Measurements from ENCODE around the gene SETD7. TPM values are rescaled to one million over a fixed set of nuclear protein-coding genes. Genes with fewer than 3 reads are reported as not detected.

SETD7 gene
- total RNA-seq, 1 experiment from 2014 or later: 41.6 TPM

DNA sequence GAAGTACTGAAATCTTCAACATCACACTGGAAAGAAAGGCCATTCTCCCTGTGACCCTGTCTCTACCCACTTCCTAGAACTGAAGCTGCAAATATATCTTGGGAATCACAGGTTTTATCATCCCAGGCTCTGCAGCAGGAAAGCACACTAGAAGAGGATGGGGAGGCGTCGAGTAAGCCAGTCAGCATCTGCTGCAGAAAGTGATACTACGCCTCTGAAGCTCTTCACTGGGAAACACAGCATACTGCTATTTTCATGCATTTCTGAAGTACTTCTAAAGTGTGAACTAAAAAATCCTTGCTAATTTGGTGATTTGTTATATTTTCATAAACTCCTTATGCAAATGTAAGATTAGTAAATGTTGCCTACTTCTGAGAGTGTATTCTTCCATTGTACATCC lies 73.0 kb downstream of the SETD7 start (continued):
- TF ChIP-seq, protein P1, sequence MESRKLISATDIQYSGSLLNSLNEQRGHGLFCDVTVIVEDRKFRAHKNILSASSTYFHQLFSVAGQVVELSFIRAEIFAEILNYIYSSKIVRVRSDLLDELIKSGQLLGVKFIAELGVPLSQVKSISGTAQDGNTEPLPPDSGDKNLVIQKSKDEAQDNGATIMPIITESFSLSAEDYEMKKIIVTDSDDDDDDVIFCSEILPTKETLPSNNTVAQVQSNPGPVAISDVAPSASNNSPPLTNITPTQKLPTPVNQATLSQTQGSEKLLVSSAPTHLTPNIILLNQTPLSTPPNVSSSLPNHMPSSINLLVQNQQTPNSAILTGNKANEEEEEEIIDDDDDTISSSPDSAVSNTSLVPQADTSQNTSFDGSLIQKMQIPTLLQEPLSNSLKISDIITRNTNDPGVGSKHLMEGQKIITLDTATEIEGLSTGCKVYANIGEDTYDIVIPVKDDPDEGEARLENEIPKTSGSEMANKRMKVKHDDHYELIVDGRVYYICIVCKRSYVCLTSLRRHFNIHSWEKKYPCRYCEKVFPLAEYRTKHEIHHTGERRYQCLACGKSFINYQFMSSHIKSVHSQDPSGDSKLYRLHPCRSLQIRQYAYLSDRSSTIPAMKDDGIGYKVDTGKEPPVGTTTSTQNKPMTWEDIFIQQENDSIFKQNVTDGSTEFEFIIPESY (IDR thresholded peaks at IDR 0.05; ENCODE audit: extremely low read depth, insufficient replicate concordance, low read length): no peak
- TF ChIP-seq FOSL1 (IDR thresholded peaks at IDR 0.05; ENCODE audit: low read depth) (no peak), SRF (IDR thresholded peaks at IDR 0.05; ENCODE audit: low read depth) (no peak)

- DNase-seq (ENCODE audit: low read depth, low spot score) (no peak), ATAC-seq (no peak)
- H3K9ac ChIP-seq (ENCODE audit: low read length): no peak overlapping the region
- no peak overlapping the region for H3K4me2 ChIP-seq (ENCODE audit: low read length)
- H3K9me2 ChIP-seq (ENCODE audit: insufficient read depth): no peaks in the 10 kb centered on the region
- no peaks in the 10 kb centered on the region for H3K9me3 ChIP-seq (ENCODE audit: control insufficient read depth in 1 of 2, insufficient read depth in 1 of 2, low read depth in 1 of 2, low read length in 2 of 2)
- H3K27ac ChIP-seq (ENCODE audit: low read depth, low read length): no peak overlapping the region
- H3K27me3 ChIP-seq (ENCODE audit: insufficient read depth, low read length): no peaks in the 10 kb centered on the region
- ChIA-PET POLR2A (no interaction called here), RAD21 (ENCODE audit: low non-redundant PET in 1 of 2, low total read pairs in 2 of 2, uncharacterized antibody in 2 of 2, unreplicated experiment in 2 of 2) (no interaction called here), CTCF (no interaction called here)
- BruUV-seq (replicated peaks): no TSS peak
- H2AFZ ChIP-seq (ENCODE audit: low read depth, low read length, poor library complexity, severe bottlenecking): no peak overlapping the region
- H3K4me3 ChIP-seq (replicated peaks in 1 of 2; ENCODE audit: low read depth in 1 of 2, low read length in 2 of 2): no peak overlapping the region
- TF ChIP-seq ZNF274 (IDR thresholded peaks at IDR 0.05; ENCODE audit: low read depth, low read length) (no peak), SP1 (IDR thresholded peaks at IDR 0.05; ENCODE audit: low read depth) (no peak), YY1 (IDR thresholded peaks at IDR 0.05; ENCODE audit: extremely low read depth, insufficient replicate concordance, low read depth, low read length) (no peak), POLR2AphosphoS5 (IDR thresholded peaks at IDR 0.05; ENCODE audit: low read depth, low read length) (no peak), ZFX (IDR thresholded peaks at IDR 0.05) (no peak), JUND (IDR thresholded peaks at IDR 0.05) (no peak), ELF1 (IDR thresholded peaks at IDR 0.05; ENCODE audit: borderline replicate concordance, low read depth) (no peak), POLR2A (IDR thresholded peaks at IDR 0.05; ENCODE audit: borderline replicate concordance, extremely low read depth, insufficient read depth, insufficient read length) (no peak)
- TF ChIP-seq, protein P2, sequence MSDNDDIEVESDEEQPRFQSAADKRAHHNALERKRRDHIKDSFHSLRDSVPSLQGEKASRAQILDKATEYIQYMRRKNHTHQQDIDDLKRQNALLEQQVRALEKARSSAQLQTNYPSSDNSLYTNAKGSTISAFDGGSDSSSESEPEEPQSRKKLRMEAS (IDR thresholded peaks at IDR 0.05): no peak
- TF ChIP-seq, protein P3, sequence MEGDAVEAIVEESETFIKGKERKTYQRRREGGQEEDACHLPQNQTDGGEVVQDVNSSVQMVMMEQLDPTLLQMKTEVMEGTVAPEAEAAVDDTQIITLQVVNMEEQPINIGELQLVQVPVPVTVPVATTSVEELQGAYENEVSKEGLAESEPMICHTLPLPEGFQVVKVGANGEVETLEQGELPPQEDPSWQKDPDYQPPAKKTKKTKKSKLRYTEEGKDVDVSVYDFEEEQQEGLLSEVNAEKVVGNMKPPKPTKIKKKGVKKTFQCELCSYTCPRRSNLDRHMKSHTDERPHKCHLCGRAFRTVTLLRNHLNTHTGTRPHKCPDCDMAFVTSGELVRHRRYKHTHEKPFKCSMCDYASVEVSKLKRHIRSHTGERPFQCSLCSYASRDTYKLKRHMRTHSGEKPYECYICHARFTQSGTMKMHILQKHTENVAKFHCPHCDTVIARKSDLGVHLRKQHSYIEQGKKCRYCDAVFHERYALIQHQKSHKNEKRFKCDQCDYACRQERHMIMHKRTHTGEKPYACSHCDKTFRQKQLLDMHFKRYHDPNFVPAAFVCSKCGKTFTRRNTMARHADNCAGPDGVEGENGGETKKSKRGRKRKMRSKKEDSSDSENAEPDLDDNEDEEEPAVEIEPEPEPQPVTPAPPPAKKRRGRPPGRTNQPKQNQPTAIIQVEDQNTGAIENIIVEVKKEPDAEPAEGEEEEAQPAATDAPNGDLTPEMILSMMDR (IDR thresholded peaks at IDR 0.05 in 2 of 3, conservative IDR thresholded peaks at IDR 0.05 in 1 of 3; ENCODE audit: borderline replicate concordance in 1 of 3, insufficient read depth in 1 of 3, low read depth in 2 of 3, low read length in 2 of 3): no peak
- intact Hi-C loops (cut with micrococcal nuclease): no loop called here
- no peaks in the 10 kb centered on the region for H3K4me1 ChIP-seq (ENCODE audit: control insufficient read depth in 1 of 2, insufficient read depth in 2 of 2, low read length in 2 of 2)
- no peaks in the 10 kb centered on the region for H3K79me2 ChIP-seq (ENCODE audit: insufficient read depth, low read length)
- no peaks in the 10 kb centered on the region for H3K36me3 ChIP-seq (ENCODE audit: control insufficient read depth in 1 of 2, insufficient read depth in 2 of 2, low read length in 2 of 2)
- no peaks in the 10 kb centered on the region for H4K20me1 ChIP-seq (ENCODE audit: insufficient read depth)
These were observed 74.6 kb downstream of the SETD7 start for GRCh38 chr4:139481465-139481864.

Data from HCT116 (cell line).